RPMI8226 (cell line): Measurements from ENCODE around the gene AHDC1.
"Not testable (repeated sequence)": the region's sequence is repeated elsewhere in the genome, so short reads cannot be mapped to it uniquely, and the experiment has no call there.

Experiments used
- DNase-seq: peaks from one replicate; pipeline ENCODE4 v3.0.0-alpha.2; 2015

The AHDC1 gene

GRCh38 chr1:27562534-27563340 lies 41.2 kb downstream of the AHDC1 start:
- DNase-seq = no peak

GRCh38 chr1:27562021-27562420 lies 41.9 kb downstream of the AHDC1 start:
- no peak for DNase-seq

- no peak for DNase-seq
These were observed 42.6 kb downstream of the AHDC1 start for GRCh38 chr1:27561124-27561899.

- no peak for DNase-seq
These were observed 43.4 kb downstream of the AHDC1 start for GRCh38 chr1:27560268-27561123.

- no peak for DNase-seq
These were observed 44.4 kb downstream of the AHDC1 start for GRCh38 chr1:27559466-27560030.

- no peak for DNase-seq
These were observed 46.2 kb downstream of the AHDC1 start for GRCh38 chr1:27557596-27558340.

- DNase-seq = peak; percentile 72
These were observed 47.0 kb downstream of the AHDC1 start for GRCh38 chr1:27556781-27557595.

- no peak for DNase-seq
These were observed 47.5 kb downstream of the AHDC1 start for GRCh38 chr1:27556435-27556780.

- no peak for DNase-seq
These were observed 48.1 kb downstream of the AHDC1 start for GRCh38 chr1:27555700-27556424.

- DNase-seq = no peak
These were observed 48.9 kb downstream of the AHDC1 start for GRCh38 chr1:27554759-27555699.

GRCh38 chr1:27554293-27554692 lies 49.7 kb downstream of the AHDC1 start:
- no peak for DNase-seq

- DNase-seq = not testable (repeated sequence)
These were observed 50.1 kb downstream of the AHDC1 start for GRCh38 chr1:27553823-27554222.

GRCh38 chr1:27552911-27553420 lies 51.0 kb downstream of the AHDC1 start:
- DNase-seq = no peak

GRCh38 chr1:27551953-27552312 lies 52.0 kb downstream of the AHDC1 start:
- no peak for DNase-seq

- DNase-seq = no peak
These were observed 52.6 kb downstream of the AHDC1 start for GRCh38 chr1:27551170-27551952.

- no peak for DNase-seq
These were observed 53.3 kb downstream of the AHDC1 start for GRCh38 chr1:27550510-27551169.

GRCh38 chr1:27549807-27550408 lies 54.0 kb downstream of the AHDC1 start:
- no peak for DNase-seq
